ENCODE results near the gene CD247. TPM values are rescaled to one million over a fixed set of nuclear protein-coding genes. Genes with fewer than 3 reads are reported as not detected.

CD247 gene
- total and polyA plus RNA-seq, 9 of the 15 experiments (the other 6 are each of a cell fraction or from before 2014, with no cell fraction given): 0.08 to 0.42 (median 0.28) TPM; not detected in 5

DNA sequence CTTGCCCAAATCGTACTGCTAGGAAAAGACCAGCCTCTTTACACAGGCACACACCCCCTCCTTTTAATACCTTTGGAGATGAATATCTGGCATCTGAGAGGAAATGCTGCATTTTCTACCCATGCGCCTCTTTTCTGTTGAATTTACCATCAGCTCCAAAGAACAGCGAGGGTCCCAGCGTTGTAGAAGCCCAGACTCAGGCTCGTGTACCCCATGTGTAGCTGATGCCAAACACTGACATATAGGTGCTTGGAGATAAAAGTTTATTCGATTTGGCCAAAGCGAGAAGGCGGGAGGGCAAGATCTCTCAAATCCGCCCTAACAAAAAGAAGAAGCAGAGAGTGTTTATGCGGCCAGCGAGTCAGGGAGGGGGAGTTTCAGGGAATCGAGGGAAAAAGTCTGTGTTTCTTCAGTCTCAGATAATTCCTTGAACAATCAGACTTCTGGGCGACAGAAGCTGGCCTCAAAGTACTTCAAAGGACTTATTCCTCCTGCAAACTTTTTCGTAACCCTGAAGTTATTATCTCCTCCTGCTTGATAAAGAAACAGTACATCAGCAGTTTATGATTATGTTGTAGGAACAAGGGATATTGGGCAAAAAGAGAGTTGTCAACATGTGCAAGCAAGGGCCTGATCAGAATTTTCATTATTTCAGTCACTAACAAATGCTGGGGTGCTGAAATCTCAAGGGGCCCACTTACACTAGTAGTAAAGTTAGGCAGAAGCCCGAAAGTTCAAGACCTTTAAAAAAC, 35.9 kb upstream of the CD247 start (continued):
- no peak for TF ChIP-seq ZNF586 (CRISPR knock-in tag; conservative IDR thresholded peaks at IDR 0.05)
- no peak for TF ChIP-seq PBX2 (CRISPR knock-in tag; IDR thresholded peaks at IDR 0.05; ENCODE audit: low read depth)
- no peak for TF ChIP-seq PBX2 (tag; conservative IDR thresholded peaks at IDR 0.05; ENCODE audit: low read depth)
- TF ChIP-seq HDAC1 (IDR thresholded peaks at IDR 0.05): 0 out of 4 replicates have a peak, but pooled peaks of 1 of the 2 experiments have one; percentile 19
- TF ChIP-seq CBX8 (IDR thresholded peaks at IDR 0.05; ENCODE audit: borderline replicate concordance, extremely low read depth, low read depth, low read length, poor library complexity, severe bottlenecking): no peak
- TF ChIP-seq ZNF668 (CRISPR knock-in tag; IDR thresholded peaks at IDR 0.05): no peak
- TF ChIP-seq ZKSCAN1 (IDR thresholded peaks at IDR 0.05; ENCODE audit: low read depth, low read length): no peak
- no peak for TF ChIP-seq BACH1 (tag; IDR thresholded peaks at IDR 0.05)
- no peak for TF ChIP-seq HMG20B (CRISPR knock-in tag; IDR thresholded peaks at IDR 0.05)
- TF ChIP-seq ETS2 (tag; IDR thresholded peaks at IDR 0.05; ENCODE audit: borderline replicate concordance, poor library complexity, severe bottlenecking): no peak
- no peak for TF ChIP-seq ZNF431 (CRISPR knock-in tag; IDR thresholded peaks at IDR 0.05)
- TF ChIP-seq KAT8 (IDR thresholded peaks at IDR 0.05; ENCODE audit: low read depth): no peak
- no peak for TF ChIP-seq ZNF143 (CRISPR knock-in tag; IDR thresholded peaks at IDR 0.05)
- TF ChIP-seq, protein P1, sequence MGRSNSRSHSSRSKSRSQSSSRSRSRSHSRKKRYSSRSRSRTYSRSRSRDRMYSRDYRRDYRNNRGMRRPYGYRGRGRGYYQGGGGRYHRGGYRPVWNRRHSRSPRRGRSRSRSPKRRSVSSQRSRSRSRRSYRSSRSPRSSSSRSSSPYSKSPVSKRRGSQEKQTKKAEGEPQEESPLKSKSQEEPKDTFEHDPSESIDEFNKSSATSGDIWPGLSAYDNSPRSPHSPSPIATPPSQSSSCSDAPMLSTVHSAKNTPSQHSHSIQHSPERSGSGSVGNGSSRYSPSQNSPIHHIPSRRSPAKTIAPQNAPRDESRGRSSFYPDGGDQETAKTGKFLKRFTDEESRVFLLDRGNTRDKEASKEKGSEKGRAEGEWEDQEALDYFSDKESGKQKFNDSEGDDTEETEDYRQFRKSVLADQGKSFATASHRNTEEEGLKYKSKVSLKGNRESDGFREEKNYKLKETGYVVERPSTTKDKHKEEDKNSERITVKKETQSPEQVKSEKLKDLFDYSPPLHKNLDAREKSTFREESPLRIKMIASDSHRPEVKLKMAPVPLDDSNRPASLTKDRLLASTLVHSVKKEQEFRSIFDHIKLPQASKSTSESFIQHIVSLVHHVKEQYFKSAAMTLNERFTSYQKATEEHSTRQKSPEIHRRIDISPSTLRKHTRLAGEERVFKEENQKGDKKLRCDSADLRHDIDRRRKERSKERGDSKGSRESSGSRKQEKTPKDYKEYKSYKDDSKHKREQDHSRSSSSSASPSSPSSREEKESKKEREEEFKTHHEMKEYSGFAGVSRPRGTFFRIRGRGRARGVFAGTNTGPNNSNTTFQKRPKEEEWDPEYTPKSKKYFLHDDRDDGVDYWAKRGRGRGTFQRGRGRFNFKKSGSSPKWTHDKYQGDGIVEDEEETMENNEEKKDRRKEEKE (IDR thresholded peaks at IDR 0.05; ENCODE audit: borderline replicate concordance in 1 of 2, control insufficient read depth in 1 of 2, low read depth in 2 of 2, low read length in 1 of 2): no peak
- no peak for TF ChIP-seq RNF2 (IDR thresholded peaks at IDR 0.05)
- TF ChIP-seq MAFF (IDR thresholded peaks at IDR 0.05; ENCODE audit: low read length): 0 out of 2 replicates have a peak, but pooled peaks have one; percentile 30
- no peak for TF ChIP-seq KLF16 (IDR thresholded peaks at IDR 0.05)
- TF ChIP-seq POLR2A (conservative IDR thresholded peaks at IDR 0.05): peak; percentile 41
- TF ChIP-seq STAG1 (CRISPR knock-in tag; IDR thresholded peaks at IDR 0.05; ENCODE audit: borderline replicate concordance): no peak
- TF ChIP-seq, protein P2, sequence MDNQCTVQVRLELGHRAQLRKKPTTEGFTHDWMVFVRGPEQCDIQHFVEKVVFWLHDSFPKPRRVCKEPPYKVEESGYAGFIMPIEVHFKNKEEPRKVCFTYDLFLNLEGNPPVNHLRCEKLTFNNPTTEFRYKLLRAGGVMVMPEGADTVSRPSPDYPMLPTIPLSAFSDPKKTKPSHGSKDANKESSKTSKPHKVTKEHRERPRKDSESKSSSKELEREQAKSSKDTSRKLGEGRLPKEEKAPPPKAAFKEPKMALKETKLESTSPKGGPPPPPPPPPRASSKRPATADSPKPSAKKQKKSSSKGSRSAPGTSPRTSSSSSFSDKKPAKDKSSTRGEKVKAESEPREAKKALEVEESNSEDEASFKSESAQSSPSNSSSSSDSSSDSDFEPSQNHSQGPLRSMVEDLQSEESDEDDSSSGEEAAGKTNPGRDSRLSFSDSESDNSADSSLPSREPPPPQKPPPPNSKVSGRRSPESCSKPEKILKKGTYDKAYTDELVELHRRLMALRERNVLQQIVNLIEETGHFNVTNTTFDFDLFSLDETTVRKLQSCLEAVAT (IDR thresholded peaks at IDR 0.05): no peak
- TF ChIP-seq KLF6 (CRISPR knock-in tag; IDR thresholded peaks at IDR 0.05; ENCODE audit: borderline replicate concordance): no peak
